IPS DF 19.7 (cell line): Measurements from ENCODE around the gene BASP1.
"Not testable (repeated sequence)": the region's sequence is repeated elsewhere in the genome, so short reads cannot be mapped to it uniquely, and the experiment has no call there.

Experiments used
- DNase-seq: peaks from one replicate; pipeline ENCODE4 v3.0.0-alpha.2; 2013; ENCODE audit warnings: low read depth, low spot score

BASP1 gene

GRCh38 chr5:17317473-17317872 is 100.0 kb downstream of the BASP1 start:
- no peak for DNase-seq

- not testable (repeated sequence) for DNase-seq
Observed at GRCh38 chr5:17319095-17319494, 101.7 kb downstream of the BASP1 start.

GRCh38 chr5:17325770-17326599 is 108.6 kb downstream of the BASP1 start:
- no peak for DNase-seq
